K562 treated with DMSO at 1 percent for 48 hours (cell line): ENCODE results near the gene RPN2. TPM values are rescaled to one million over a fixed set of nuclear protein-coding genes. Genes with fewer than 3 reads are reported as not detected.

Source experiments
- total RNA-seq: library from RNA; unstranded; fragments of 300-600 nt; gene quantifications from 2 replicates; pipeline ENCODE4 v1.2.3, GENCODE V29; 2022; ENCODE audit warnings: low replicate concordance; ENCODE audit errors: extremely low read depth

RPN2 gene
- total RNA-seq, result not detected in 2 replicates

GRCh38 chr20:37178839-37179682 is at the start of gene RPN2, which contains the start of gene MROH8:
RPN2 (plus strand) TSS chr20:37179330; CDS start chr20:37179357, 27 bp downstream.
MROH8 (minus strand) TSS chr20:37179548.

GRCh38 chr20:37261714-37262113 is 82.6 kb downstream of the RPN2 start, which contains the start of gene GHRH:
GHRH (minus strand) TSS chr20:37261814; CDS start chr20:37256889, 4,925 bp downstream.

Other genes starting within 250 kb of the RPN2 start
- gene SAMHD1, start 227.6 kb upstream of the RPN2 start, total RNA-seq, result not detected in 2 replicates
- gene RBL1, start 83.3 kb upstream of the RPN2 start, total RNA-seq, result not detected in 2 replicates
- gene MROH8, start 218 bp downstream of the RPN2 start, total RNA-seq, result not detected in 2 replicates
- gene GHRH, start 82.5 kb downstream of the RPN2 start, total RNA-seq, result not detected in 2 replicates
- not detected in 2 replicates for gene MANBAL, start 110.3 kb downstream of the RPN2 start, total RNA-seq
- gene SRC, start 166.8 kb downstream of the RPN2 start, total RNA-seq, result not detected in 2 replicates